ENCODE results near the gene BIRC7. TPM values are rescaled to one million over a fixed set of nuclear protein-coding genes. Genes with fewer than 3 reads are reported as not detected.

The BIRC7 gene
- total and polyA plus RNA-seq, 4 donors, result 0.29 to 1.6 (median 1.0) TPM

- no peaks in the 10 kb centered on the region for H3K27me3 ChIP-seq (ENCODE audit: control insufficient read depth, insufficient read depth, low read length)
- no peak for DNase-seq (ENCODE audit: low read depth in 4 of 6, low spot score in 6 of 6)
- no peaks in the 10 kb centered on the region for H3K36me3 ChIP-seq (ENCODE audit: control insufficient read depth, insufficient read depth, low read length)
- no peak overlapping the region for H3K4me3 ChIP-seq (ENCODE audit: low read depth, low read length)
- peaks cover 66% of the 10 kb centered on the region for H3K4me1 ChIP-seq (ENCODE audit: control insufficient read depth, insufficient read depth, low read length)
- no peak overlapping the region for H3K27ac ChIP-seq (ENCODE audit: low read depth, low read length)
- no peaks in the 10 kb centered on the region for H3K9me3 ChIP-seq (ENCODE audit: control insufficient read depth, insufficient read depth, low read length)
- 87% methylated on average over 16 of the region's 17 CpGs for WGBS (ENCODE audit: insufficient coverage)
Observed at GRCh38 chr20:63233924-63234323, 1.8 kb upstream of the BIRC7 start.

GRCh38 chr20:63234693-63235398, 859 bp upstream of the BIRC7 start:
- Histone ChIP-seq H3K9me3 (ENCODE audit: control insufficient read depth, insufficient read depth, low read length) (no peaks in the 10 kb centered on the region), H3K27ac (ENCODE audit: low read depth, low read length) (no peak overlapping the region), H3K27me3 (ENCODE audit: control insufficient read depth, insufficient read depth, low read length) (no peaks in the 10 kb centered on the region), H3K4me1 (ENCODE audit: control insufficient read depth, insufficient read depth, low read length) (peaks cover 69% of the 10 kb centered on the region), H3K4me3 (ENCODE audit: low read depth, low read length) (no peak overlapping the region), H3K36me3 (ENCODE audit: control insufficient read depth, insufficient read depth, low read length) (peaks cover 5% of the 10 kb centered on the region)
- WGBS (ENCODE audit: insufficient coverage), result 23% methylated on average over 17 of the region's 20 CpGs
- DNase-seq (ENCODE audit: low read depth in 4 of 6, low spot score in 6 of 6), result peak in 1 of 6 donors; percentile 71

DNA sequence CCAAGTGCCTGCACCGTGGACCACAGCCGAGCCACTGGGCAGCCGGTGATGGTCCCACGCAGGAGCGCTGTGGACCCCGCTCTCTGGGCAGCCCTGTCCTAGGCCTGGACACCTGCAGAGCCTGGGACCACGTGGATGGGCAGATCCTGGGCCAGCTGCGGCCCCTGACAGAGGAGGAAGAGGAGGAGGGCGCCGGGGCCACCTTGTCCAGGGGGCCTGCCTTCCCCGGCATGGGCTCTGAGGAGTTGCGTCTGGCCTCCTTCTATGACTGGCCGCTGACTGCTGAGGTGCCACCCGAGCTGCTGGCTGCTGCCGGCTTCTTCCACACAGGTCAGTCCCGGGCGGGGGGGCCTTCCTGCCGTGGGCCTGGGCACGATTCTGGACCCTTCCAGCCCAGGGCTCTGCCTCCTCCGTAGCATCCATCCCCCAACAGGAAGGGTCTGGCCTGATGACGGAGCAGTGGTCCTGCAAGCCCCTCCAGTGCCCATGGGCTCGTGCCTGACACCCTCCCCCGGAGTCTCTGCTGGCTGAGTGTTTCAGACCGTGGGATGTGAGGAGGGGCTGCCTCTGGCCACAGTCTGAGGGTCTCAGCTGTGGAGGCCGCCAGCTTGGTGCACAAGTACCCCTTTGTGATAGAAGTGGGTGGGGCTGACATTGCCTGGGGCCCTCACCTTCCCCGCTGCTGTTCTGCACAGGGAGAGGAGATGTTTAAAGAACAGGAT, 572 bp downstream of the BIRC7 start:
- WGBS (ENCODE audit: insufficient coverage), result 61% methylated on average over 24 of the region's 26 CpGs
- peak in 1 of 6 donors; percentile 27 for DNase-seq (ENCODE audit: low read depth in 4 of 6, low spot score in 6 of 6)
- no peak overlapping the region for H3K27ac ChIP-seq (ENCODE audit: low read depth, low read length)
- no peak overlapping the region for H3K4me3 ChIP-seq (ENCODE audit: low read depth, low read length)
- H3K4me1 ChIP-seq (ENCODE audit: control insufficient read depth, insufficient read depth, low read length), result peaks cover 64% of the 10 kb centered on the region
- H3K27me3 ChIP-seq (ENCODE audit: control insufficient read depth, insufficient read depth, low read length), result no peaks in the 10 kb centered on the region
- peaks cover 15% of the 10 kb centered on the region for H3K36me3 ChIP-seq (ENCODE audit: control insufficient read depth, insufficient read depth, low read length)
- H3K9me3 ChIP-seq (ENCODE audit: control insufficient read depth, insufficient read depth, low read length), result no peaks in the 10 kb centered on the region

- H3K27me3 ChIP-seq (ENCODE audit: control insufficient read depth, insufficient read depth, low read length), result no peaks in the 10 kb centered on the region
- peak overlapping the region; percentile 73 for H3K27ac ChIP-seq (ENCODE audit: low read depth, low read length)
- H3K4me3 ChIP-seq (ENCODE audit: low read depth, low read length), result no peak overlapping the region
- no peak for DNase-seq (ENCODE audit: low read depth in 4 of 6, low spot score in 6 of 6)
- H3K4me1 ChIP-seq (ENCODE audit: control insufficient read depth, insufficient read depth, low read length), result peaks cover 66% of the 10 kb centered on the region
- no peaks in the 10 kb centered on the region for H3K9me3 ChIP-seq (ENCODE audit: control insufficient read depth, insufficient read depth, low read length)
- WGBS (ENCODE audit: insufficient coverage), result 78% methylated on average over 10 of the region's 10 CpGs
- peaks cover 30% of the 10 kb centered on the region for H3K36me3 ChIP-seq (ENCODE audit: control insufficient read depth, insufficient read depth, low read length)
Observed at GRCh38 chr20:63238031-63238430, 2.3 kb downstream of the BIRC7 start.

DNA sequence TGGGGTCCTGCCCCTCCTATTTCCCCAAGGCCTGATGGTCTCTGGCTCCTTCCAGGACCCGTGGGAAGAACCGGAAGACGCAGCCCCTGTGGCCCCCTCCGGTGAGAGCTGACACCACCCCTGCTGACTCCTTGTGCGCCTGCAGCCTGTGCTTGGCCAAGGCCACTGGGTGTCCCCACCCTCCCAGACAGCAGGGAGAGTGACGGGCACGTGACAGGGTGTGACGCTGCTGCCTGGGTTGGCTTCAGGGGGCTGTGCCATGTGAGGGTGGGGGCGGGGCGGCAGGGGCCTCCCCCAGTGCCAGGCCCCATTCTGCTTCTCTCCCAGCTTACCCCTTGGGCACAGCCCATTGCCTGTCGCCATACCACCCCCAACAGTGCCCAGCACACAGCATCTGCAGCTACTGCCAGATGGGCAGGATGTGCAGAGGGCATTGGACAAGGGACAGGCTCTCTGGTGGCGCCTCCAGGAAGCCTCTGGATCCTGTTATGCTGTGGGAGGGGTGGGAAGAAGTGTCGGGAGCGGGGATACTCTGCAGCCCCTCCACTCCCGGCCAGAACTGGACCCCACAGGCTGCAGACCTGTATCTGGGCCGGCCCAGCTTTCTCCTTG, 2.9 kb downstream of the BIRC7 start:
- peak in 2 of 6 donors; percentile 45 to 67 for DNase-seq (ENCODE audit: low read depth in 4 of 6, low spot score in 6 of 6)
- WGBS (ENCODE audit: insufficient coverage), result 34% methylated on average over 11 of the region's 16 CpGs
- Histone ChIP-seq H3K4me3 (ENCODE audit: low read depth, low read length) (no peak overlapping the region), H3K27me3 (ENCODE audit: control insufficient read depth, insufficient read depth, low read length) (no peaks in the 10 kb centered on the region), H3K27ac (ENCODE audit: low read depth, low read length) (peak overlapping the region; percentile 73), H3K36me3 (ENCODE audit: control insufficient read depth, insufficient read depth, low read length) (peaks cover 36% of the 10 kb centered on the region), H3K9me3 (ENCODE audit: control insufficient read depth, insufficient read depth, low read length) (no peaks in the 10 kb centered on the region), H3K4me1 (ENCODE audit: control insufficient read depth, insufficient read depth, low read length) (peaks cover 66% of the 10 kb centered on the region)

DNA sequence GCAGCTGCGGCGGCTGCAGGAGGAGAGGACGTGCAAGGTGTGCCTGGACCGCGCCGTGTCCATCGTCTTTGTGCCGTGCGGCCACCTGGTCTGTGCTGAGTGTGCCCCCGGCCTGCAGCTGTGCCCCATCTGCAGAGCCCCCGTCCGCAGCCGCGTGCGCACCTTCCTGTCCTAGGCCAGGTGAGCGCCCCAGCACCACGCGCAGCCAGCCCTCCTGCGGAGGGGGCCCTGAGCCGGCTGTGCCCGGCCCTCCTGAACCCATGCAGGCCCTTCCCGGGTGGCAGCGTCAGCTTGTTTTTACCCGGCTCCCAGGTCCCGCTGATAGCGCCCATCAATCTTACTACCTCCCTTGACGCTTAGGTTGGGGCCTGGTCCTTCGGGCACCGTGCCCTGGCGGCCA, 3.7 kb downstream of the BIRC7 start:
- peak overlapping the region; percentile 67 for H3K27ac ChIP-seq (ENCODE audit: low read depth, low read length)
- no peaks in the 10 kb centered on the region for H3K9me3 ChIP-seq (ENCODE audit: control insufficient read depth, insufficient read depth, low read length)
- DNase-seq (ENCODE audit: low read depth in 4 of 6, low spot score in 6 of 6), result no peak
- peaks cover 65% of the 10 kb centered on the region for H3K4me1 ChIP-seq (ENCODE audit: control insufficient read depth, insufficient read depth, low read length)
- H3K36me3 ChIP-seq (ENCODE audit: control insufficient read depth, insufficient read depth, low read length), result peaks cover 44% of the 10 kb centered on the region
- 71% methylated on average over 27 of the region's 30 CpGs for WGBS (ENCODE audit: insufficient coverage)
- H3K27me3 ChIP-seq (ENCODE audit: control insufficient read depth, insufficient read depth, low read length), result no peaks in the 10 kb centered on the region
- no peak overlapping the region for H3K4me3 ChIP-seq (ENCODE audit: low read depth, low read length)

GRCh38 chr20:63240004-63240403, 4.3 kb downstream of the BIRC7 start:
- Histone ChIP-seq H3K27ac (ENCODE audit: low read depth, low read length) (no peak overlapping the region), H3K9me3 (ENCODE audit: control insufficient read depth, insufficient read depth, low read length) (no peaks in the 10 kb centered on the region), H3K4me1 (ENCODE audit: control insufficient read depth, insufficient read depth, low read length) (peaks cover 61% of the 10 kb centered on the region), H3K27me3 (ENCODE audit: control insufficient read depth, insufficient read depth, low read length) (no peaks in the 10 kb centered on the region), H3K36me3 (ENCODE audit: control insufficient read depth, insufficient read depth, low read length) (peaks cover 50% of the 10 kb centered on the region), H3K4me3 (ENCODE audit: low read depth, low read length) (no peak overlapping the region)
- 74% methylated on average over 8 of the region's 11 CpGs for WGBS (ENCODE audit: insufficient coverage)
- no peak for DNase-seq (ENCODE audit: low read depth in 4 of 6, low spot score in 6 of 6)

DNA sequence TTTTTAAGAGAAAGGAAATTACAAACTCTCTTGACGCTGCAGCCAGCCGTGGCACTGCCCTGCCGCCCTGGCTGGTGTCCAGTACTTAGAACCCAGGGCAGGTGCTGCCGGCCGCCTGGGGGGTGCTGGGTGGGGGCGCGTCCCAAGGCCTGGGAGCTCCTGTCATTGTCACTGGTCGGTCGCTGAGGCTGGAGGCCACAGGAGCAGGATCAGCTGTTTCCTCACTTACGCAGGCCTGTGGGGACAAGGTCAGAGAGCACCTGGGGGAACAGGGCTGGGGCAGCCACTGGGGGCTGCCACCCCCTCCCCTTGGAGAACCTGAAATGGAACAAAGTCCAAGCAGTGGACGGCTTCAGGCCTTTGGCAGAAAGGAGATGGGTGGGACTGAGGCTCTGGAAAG, 5.6 kb downstream of the BIRC7 start:
- WGBS (ENCODE audit: insufficient coverage), result 63% methylated on average over 11 of the region's 11 CpGs
- H3K9me3 ChIP-seq (ENCODE audit: control insufficient read depth, insufficient read depth, low read length), result no peaks in the 10 kb centered on the region
- no peaks in the 10 kb centered on the region for H3K27me3 ChIP-seq (ENCODE audit: control insufficient read depth, insufficient read depth, low read length)
- peaks cover 59% of the 10 kb centered on the region for H3K4me1 ChIP-seq (ENCODE audit: control insufficient read depth, insufficient read depth, low read length)
- H3K4me3 ChIP-seq (ENCODE audit: low read depth, low read length), result no peak overlapping the region
- H3K36me3 ChIP-seq (ENCODE audit: control insufficient read depth, insufficient read depth, low read length), result peaks cover 60% of the 10 kb centered on the region
- no peak overlapping the region for H3K27ac ChIP-seq (ENCODE audit: low read depth, low read length)
- no peak for DNase-seq (ENCODE audit: low read depth in 4 of 6, low spot score in 6 of 6)

- Histone ChIP-seq H3K27me3 (ENCODE audit: control insufficient read depth, insufficient read depth, low read length) (no peaks in the 10 kb centered on the region), H3K36me3 (ENCODE audit: control insufficient read depth, insufficient read depth, low read length) (peaks cover 74% of the 10 kb centered on the region), H3K27ac (ENCODE audit: low read depth, low read length) (no peak overlapping the region), H3K9me3 (ENCODE audit: control insufficient read depth, insufficient read depth, low read length) (no peaks in the 10 kb centered on the region), H3K4me1 (ENCODE audit: control insufficient read depth, insufficient read depth, low read length) (peaks cover 60% of the 10 kb centered on the region), H3K4me3 (ENCODE audit: low read depth, low read length) (no peak overlapping the region)
- DNase-seq (ENCODE audit: low read depth in 4 of 6, low spot score in 6 of 6), result no peak
- WGBS (ENCODE audit: insufficient coverage), result 86% methylated on average over 21 of the region's 21 CpGs
Observed at GRCh38 chr20:63242736-63243135, 7.0 kb downstream of the BIRC7 start.

Data from spinal cord (tissue), 10 donors.